GM18858 (cell line): Measurements from ENCODE around the gene FOXN3.

Experiments
- ATAC-seq: cut with Tn5 transposase; IDR thresholded peaks from one replicate; pipeline ENCODE4 v1.9.1; 2021; ENCODE audit not compliant: unreplicated experiment

FOXN3 gene

DNA sequence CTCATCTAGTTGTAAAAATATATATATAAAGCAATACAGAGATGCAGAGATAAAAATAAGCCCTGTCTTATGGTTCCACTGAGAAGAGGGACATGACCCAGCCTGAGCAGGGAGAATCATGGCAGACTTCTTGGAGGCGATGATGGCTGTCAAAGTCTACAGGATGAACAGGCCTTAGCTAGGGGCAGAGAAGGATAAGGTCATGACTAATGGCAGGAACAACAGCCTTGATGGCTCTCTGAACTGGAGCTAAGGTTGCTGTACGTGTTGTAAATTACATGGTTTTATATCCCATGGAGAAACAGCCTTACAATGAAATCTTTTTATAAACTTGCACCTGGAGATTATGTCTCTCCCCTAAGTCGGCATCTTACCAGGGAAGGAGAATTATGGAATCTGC, 32.4 kb downstream of the FOXN3 start:
- ATAC-seq = no peak

- ATAC-seq = peak; percentile 85
Observed at GRCh38 chr14:89384023-89384422, 33.0 kb downstream of the FOXN3 start.

- ATAC-seq = no peak
Observed at GRCh38 chr14:89382901-89383845, 33.9 kb downstream of the FOXN3 start.

- no peak for ATAC-seq
Observed at GRCh38 chr14:89382487-89382886, 34.5 kb downstream of the FOXN3 start.

DNA sequence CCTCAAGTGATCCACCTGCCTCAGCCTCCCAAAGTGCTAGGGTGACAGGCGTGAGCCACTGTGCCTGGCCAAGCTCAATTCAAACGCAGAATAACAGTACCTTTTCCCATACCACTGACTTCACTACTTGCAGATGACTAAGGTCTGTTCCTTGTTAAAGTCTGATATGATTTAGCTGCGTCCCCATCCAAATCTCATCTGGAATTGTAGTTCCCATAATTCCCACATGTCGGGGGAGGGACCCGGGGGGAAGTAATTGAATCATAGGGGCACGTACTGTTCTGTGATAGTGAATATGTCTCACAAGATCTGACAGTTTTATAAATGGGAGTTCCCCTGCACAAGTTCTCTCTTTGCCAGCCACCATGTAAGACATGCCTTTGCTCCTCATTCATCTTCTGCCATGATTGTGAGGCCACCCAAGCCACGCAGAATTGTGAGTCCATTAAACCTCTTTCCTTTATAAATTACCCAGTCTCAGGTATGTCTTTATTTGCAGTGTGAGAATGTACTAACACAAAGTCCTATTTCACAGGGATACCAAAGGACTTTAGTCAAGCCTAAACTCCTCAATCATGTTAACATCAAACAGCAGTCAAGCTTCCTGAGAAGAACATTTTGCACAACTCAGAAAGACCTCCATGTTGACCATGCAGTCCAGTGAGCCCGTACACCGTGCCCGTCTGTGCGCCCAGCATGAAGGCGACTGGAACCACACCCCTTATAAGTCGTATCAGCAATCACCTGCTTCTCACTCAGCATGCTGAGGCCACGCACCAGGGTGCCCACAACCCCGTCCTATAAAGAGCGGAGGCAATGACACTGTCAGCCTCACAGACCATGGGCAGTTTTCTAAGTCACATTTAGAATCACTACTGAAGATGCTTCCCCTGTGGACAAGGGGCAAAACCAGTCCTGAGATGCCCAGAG, 36.9 kb downstream of the FOXN3 start:
- ATAC-seq = no peak

DNA sequence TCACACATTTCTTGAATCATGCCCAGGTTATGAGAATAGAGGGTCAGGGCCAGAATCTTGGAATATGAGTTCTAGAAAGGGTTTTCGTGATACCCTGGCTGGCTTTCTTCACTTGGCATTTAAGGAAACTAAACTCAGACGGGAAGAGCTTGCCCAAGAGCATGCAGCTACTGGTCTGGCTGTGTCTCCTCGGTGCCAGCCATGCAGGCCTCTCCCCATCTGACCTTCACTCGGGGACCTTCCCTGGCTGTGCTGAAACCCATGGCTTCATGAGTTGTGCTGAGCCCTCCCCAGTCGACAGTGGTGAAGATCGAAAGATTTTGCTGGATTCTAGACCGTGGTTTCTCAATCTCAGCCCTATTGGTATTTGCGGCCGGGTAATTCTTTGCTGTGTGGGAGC, 38.0 kb downstream of the FOXN3 start:
- no peak for ATAC-seq

DNA sequence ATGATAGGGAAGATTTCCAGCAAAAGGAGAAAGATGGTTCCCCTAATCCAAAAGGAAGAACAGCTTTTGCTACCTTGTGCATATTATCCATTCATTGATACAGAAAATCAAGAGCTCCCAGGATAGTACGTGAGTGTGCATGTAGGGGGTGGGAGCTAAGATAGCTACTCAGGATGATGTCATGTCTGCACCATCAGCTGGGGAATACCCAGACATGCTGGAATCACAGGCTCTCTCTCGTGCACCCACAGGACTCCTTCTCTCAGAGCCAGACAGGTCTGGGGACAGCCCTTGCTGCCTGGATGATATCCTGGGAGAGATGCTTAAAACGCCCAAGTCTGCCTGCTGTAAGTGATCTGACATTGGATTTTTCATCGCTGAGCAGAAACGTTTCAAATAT, 38.9 kb downstream of the FOXN3 start:
- no peak for ATAC-seq

DNA sequence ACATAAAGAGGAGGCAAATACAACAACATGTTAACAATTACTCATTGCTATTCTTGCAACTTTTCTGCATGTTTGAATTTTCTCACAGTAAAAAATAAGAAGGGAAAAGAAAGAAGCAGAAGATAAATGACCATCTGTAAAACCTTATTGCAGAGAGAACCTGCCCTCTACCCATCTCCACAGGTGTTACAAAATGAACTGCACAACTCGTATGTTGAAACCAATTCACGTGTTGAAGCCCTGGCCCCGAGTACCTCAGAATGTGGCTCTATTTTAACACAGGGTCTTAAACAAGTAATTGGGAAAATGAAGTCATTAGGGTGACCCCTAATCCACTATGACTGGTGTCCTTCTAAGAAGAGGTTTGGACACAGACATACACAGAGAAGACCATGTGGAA, 39.5 kb downstream of the FOXN3 start:
- no peak for ATAC-seq

DNA sequence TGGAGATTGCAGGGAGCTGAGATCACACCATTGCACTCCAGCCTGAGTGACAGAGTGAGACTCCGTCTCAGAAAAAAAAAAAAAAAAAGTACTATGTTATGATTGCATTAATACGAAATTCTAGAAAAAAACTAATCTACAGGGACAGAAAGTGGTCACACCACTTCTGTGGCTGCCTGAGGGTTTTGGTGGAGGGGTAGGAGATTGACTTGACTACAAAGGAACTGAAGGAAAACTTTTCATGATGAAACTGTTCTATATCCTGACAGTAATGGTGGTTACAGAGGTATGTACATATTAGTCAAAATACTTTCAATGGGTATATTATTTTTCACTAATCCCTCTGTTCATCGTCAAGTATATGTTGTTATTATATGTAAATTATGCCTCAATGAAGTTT, 42.1 kb downstream of the FOXN3 start:
- no peak for ATAC-seq

DNA sequence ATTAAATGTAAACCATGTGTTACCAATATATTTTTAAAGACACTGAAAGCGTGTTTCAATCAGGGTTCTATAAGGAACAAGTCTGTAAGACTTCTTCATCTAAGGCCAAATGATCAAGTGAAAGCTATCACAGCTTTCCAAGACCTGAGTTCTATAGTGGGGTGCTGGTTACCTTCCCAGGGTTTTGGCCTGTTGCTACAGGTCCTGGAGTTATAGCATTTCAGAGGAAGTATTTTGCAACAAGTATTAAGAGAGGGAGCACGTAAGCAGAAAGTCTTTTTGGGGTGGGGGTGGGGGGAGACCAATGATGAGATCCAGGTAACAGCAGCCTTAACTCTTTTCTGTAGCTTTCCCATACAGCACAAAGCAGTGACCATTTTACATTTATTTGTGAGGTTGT, 43.8 kb downstream of the FOXN3 start:
- ATAC-seq = no peak

GRCh38 chr14:89372512-89372883, 44.5 kb downstream of the FOXN3 start:
- ATAC-seq = no peak

GRCh38 chr14:89371585-89372511, 45.2 kb downstream of the FOXN3 start:
- ATAC-seq = no peak

GRCh38 chr14:89370781-89371180, 46.3 kb downstream of the FOXN3 start:
- no peak for ATAC-seq

DNA sequence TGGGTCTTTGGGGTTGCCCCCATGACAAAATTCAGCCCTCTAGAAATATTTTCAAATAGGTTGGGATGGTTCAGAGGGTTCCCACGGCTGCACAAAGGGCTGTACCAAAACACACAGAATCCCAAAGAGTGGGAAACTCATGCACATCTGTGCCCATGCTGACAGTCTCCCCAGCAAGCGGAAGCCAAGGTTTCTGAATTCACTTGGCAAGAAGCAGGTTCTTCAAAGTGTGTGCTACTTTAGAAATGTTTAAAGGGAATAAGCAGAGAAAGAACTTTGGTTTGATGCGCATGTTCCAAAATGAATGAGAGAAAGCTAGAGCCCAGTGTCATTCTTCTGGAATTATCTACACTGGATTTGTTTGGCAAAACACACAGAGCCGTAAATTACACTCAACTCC, 46.7 kb downstream of the FOXN3 start:
- ATAC-seq = no peak

DNA sequence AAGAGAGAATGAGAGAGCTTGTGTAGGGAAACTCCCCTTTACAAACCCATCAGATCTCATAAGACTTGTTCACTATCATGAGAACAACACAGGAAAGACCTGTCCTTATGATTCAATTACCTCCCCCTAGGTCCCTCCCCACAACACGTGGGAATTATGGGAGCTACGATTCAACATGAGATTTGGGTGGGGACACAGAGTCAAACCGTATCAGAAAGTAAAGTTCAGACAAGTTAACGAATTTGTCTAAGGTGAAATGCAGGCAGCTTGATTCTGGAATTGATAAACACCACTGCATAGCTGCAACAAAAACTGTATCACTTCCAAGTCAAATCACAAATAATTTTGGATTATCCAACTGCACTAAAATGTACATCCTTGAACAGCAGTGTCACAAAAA, 47.4 kb downstream of the FOXN3 start:
- no peak for ATAC-seq

- no peak for ATAC-seq
Observed at GRCh38 chr14:89368490-89369477, 48.2 kb downstream of the FOXN3 start.

DNA sequence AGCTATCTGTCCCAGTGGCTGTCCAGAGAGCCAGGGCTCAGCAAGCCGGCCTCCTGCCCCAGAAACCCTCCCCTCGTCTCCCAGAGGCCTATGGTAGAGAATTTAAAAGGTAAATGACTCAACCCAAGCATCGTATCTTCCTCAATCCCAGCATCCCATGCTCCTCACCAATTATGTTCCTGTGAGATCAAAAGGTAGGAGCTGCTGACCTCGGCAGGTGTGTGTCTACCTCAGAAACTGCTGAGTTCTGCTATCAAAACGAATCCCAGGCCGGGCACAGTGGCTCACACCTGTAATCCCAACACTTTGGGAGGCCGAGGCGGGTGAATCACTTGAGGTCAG, 49.3 kb downstream of the FOXN3 start:
- no peak for ATAC-seq

GRCh38 chr14:89366864-89367778, 49.9 kb downstream of the FOXN3 start:
- no peak for ATAC-seq
